HG03097 (cell line): ENCODE results near the gene SIRT4.

Experiments used
- ATAC-seq: cut with Tn5 transposase; IDR thresholded peaks from one replicate; pipeline ENCODE4 v1.9.1; 2021; ENCODE audit not compliant: unreplicated experiment, low FRiP score

Gene SIRT4

DNA sequence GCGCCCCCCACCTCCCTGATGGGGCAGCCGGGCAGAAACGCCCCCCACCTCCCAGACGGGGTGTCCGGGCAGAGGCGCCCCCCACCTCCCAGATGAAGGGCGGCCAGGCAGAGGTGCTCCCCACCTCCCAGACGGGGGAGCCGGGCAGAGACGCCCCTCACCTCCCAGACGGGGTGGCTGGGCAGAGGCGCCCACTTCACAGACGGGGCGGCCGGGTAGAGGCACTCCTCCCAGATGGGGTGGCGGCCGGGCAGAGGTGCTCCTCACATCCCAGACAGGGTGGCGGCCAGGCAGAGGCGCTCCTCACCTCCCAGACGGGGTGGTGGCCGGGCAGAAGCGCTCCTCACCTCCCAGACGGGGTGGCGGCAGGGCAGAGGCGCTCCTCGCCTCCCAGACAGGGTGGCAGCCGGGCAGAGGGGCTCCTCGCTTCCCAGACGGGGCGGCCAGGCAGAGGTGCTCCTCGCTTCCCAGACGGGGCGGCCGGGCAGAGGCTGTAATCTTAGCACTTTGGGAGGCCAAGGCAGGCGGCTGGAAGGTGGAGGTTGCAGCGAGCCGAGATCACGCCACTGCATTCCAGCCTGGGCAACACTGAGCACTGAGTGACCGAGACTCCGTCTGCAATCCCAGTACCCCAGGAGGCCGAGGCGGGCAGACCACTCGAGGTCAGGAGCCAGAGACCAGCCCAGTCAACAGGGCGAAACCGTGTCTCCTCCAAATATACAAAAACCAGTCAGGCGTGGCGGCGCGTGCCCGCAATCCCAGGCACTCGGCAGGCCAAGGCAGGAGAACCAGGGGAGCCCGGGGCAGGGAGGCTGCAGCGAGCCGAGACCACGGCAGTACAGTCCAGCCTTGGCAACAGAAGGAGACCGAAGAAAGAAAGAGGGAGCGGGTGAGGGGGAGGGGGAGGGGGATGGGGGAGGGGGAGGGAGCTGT is 23.7 kb upstream of the SIRT4 start:
- ATAC-seq = no peak

GRCh38 chr12:120283318-120283717 is 18.8 kb upstream of the SIRT4 start:
- no peak for ATAC-seq

DNA sequence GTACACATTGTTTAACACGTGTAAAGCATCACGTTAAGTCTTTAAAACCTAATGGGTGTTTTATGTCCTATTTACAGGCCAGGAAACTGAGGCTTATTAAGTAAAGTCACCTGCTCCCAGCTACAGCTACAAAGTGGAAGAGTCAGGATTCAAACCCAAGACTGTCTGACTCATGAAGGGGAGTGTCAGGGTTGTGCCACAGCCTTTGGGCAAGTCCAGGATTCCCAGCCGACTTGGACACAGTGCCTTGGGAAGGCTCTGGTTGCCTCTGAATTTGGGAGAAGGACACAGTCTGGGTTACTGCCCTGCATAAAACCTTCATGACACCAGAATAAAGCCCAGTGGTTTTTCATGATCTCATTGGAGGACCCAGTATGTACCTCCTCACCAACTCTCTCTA is 17.7 kb upstream of the SIRT4 start:
- ATAC-seq = no peak

- no peak for ATAC-seq
Observed at GRCh38 chr12:120286768-120287490, 15.2 kb upstream of the SIRT4 start.

DNA sequence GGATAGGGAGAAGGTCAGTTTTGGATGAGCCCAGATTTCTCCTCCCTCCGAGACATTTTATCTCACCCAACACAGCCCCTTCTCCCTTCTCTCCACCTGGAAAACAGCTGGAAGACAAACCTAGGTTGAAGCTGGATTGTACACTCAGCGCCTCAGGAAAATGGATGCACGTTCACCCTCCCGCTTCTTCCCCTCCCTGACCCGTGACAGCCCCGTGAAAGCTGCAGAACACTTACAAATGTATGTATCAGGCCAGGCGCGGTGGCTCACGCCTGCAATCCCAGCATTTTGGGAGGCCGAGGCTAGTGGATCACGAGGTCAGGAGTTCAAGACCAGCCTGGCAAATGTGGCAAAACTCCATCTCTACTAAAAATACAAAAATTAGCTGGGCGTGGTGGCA is 14.6 kb upstream of the SIRT4 start:
- no peak for ATAC-seq

GRCh38 chr12:120290609-120291305 is 11.4 kb upstream of the SIRT4 start:
- no peak for ATAC-seq

DNA sequence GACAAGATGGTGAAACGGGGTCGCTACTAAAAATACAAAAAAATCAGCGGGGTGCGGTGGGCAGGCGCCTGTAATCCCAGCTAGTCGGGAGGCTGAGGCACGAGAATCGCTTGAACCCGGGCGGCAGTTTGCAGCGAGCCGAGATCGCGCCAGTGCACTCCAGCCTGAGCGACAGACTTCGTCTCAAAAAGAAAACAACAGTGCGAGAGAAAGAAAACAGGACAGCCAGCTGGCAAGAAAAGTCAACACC is 9.8 kb upstream of the SIRT4 start:
- peak; percentile 1 for ATAC-seq

- peak; percentile 43 for ATAC-seq
Observed at GRCh38 chr12:120292661-120293531, 9.2 kb upstream of the SIRT4 start, which contains the start of gene RNU4-1. RNU4-1 (minus strand) TSS chr12:120293237.

DNA sequence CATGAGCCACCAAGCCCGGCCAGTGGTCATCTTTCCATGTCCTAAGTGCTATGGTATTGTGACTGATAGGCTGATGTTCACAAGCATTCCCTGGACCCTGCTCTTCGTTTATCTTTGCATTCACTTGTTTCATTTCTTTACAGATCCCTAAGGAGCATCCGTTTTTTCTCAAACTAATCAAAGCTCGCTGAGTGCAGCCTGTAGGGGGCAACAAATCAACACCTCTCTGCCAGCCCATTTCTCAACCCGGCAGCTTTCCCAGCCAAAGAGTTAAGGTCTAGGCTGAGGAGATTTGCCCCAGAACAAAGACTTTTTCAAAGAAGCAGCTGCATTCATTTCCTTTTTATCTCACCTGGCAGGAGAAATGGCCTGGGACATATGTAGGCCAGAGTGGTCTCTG is 12.1 kb downstream of the SIRT4 start:
- no peak for ATAC-seq

- ATAC-seq = no peak
Observed at GRCh38 chr12:120316798-120317223, 14.7 kb downstream of the SIRT4 start.

- peak; percentile 97 for ATAC-seq
Observed at GRCh38 chr12:120317224-120318105, 15.3 kb downstream of the SIRT4 start.

DNA sequence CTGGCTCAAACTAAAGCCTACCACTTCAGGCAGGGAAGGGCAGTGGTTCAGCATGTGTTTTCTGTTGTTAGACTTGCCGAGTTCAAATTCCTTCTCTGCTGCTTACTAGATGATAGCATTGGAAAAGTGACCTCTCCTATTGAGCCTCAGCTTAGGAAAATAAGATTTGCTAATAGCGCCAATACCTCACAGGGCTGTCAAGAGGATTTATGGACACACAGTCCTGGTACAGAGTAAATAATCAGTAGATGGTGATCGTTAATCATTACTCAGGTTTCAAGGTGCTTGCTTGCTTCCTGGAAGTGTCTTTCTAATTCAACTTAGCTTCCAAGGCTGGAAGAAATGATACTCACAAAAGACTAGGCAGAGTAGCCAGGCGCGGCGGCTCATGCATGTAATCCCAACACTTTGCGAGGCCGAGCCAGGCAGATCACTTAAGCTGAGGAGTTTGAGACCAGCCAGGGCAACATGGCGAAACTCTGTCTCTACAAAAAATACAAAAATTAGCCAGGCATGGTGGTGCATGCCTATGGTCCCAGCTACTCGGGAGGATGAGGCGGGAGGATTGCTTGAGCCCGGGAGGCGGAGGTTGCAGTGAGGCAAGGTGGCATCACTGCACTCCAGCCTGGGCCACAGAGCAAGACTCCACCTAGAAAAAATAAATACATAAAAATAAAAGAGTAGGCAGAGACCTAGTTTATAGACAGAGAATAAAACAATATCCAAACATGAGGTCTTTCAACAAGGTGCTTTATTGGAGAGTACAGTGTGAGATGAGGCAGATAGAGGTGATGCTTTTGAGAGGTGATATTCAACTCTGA is 19.5 kb downstream of the SIRT4 start:
- ATAC-seq = no peak

GRCh38 chr12:120323772-120324171 is 21.7 kb downstream of the SIRT4 start:
- ATAC-seq = no peak

DNA sequence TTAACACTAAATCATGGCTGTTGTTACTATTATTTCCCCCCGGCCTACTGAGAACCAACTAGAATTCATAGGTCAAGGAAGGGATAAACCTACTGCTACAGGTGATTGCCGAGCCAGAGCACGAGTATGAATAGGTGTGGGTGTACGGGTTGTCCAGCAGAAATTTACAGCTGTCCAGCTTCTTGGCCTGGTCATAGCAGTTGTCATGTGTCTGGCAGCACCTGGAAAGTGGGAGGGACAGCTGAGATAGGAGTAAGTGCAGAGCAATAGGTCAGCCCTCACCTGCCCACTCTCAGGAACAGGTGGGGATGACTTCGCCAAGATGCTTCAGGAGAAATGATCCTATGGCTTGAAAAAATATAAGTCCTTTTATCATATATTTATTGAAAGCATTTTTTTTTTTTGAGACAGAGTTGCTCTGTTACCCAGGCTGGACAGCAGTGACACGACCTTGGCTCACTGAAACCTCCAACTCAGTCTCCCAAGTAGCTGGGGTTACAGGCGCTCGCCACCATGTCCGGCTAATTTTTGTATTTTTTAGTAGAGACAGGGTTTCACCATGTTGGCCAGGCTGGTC is 22.8 kb downstream of the SIRT4 start:
- no peak for ATAC-seq

- ATAC-seq = no peak
Observed at GRCh38 chr12:120327593-120327992, 25.5 kb downstream of the SIRT4 start, which contains the start of gene PLA2G1B. PLA2G1B (minus strand) TSS chr12:120327779; CDS start chr12:120327753, 26 bp downstream.

- no peak for ATAC-seq
Observed at GRCh38 chr12:120328228-120328627, 26.1 kb downstream of the SIRT4 start.

- ATAC-seq = no peak
Observed at GRCh38 chr12:120331390-120331789, 29.3 kb downstream of the SIRT4 start.

GRCh38 chr12:120332041-120332440 is 29.9 kb downstream of the SIRT4 start:
- ATAC-seq = no peak
